ENCODE results near the gene CRTC3. TPM values are rescaled to one million over a fixed set of nuclear protein-coding genes. Genes with fewer than 3 reads are reported as not detected.

The CRTC3 gene
- total RNA-seq, 1 experiment from 2014 or later, result 3.9 TPM

GRCh38 chr15:90603893-90604292 is 74.2 kb downstream of the CRTC3 start:
- Histone ChIP-seq H3K56ac (ENCODE audit: insufficient read length, low read depth, low read length) (no peak overlapping the region), H4K8ac (replicated peaks; ENCODE audit: insufficient read length, low read depth, low read length) (no peak overlapping the region), H2AFZ (ENCODE audit: low read length) (no peak overlapping the region), H4K5ac (ENCODE audit: insufficient read length, low read depth, low read length) (no peak overlapping the region), H3K4ac (ENCODE audit: low read depth, low read length) (no peak overlapping the region), H3K4me1 (ENCODE audit: insufficient read depth, low read length) (peaks cover 5% of the 10 kb centered on the region; the same call in 1 of the 2 replicates), H2BK12ac (ENCODE audit: insufficient read length, low read depth, low read length) (no peak overlapping the region), H2BK15ac (ENCODE audit: low read depth, low read length) (no peak overlapping the region), H3K23ac (ENCODE audit: insufficient read length, low read depth, low read length) (no peak overlapping the region), H3K79me2 (ENCODE audit: insufficient read depth, low read length) (no peaks in the 10 kb centered on the region), H3K23me2 (ENCODE audit: insufficient read length, low read depth, low read length, poor library complexity, severe bottlenecking) (no peaks in the 10 kb centered on the region), H3K14ac (ENCODE audit: insufficient read depth, low read length) (no peak overlapping the region), H2AK5ac (ENCODE audit: insufficient read length, low read length) (no peak overlapping the region), H3K27me3 (ENCODE audit: insufficient read depth, low read length) (no peaks in the 10 kb centered on the region), H3K27ac (ENCODE audit: insufficient read length, low read depth, low read length) (no peak overlapping the region), H3K9ac (ENCODE audit: extremely low read depth, insufficient read length, low read length) (no peak overlapping the region), H2BK120ac (ENCODE audit: low read depth, low read length, poor library complexity, severe bottlenecking) (no peak overlapping the region), H4K20me1 (ENCODE audit: control insufficient read depth, insufficient read depth, insufficient read length) (no peaks in the 10 kb centered on the region), H4K91ac (ENCODE audit: insufficient read length, low read depth, low read length) (no peak overlapping the region), H3T11ph (ENCODE audit: low read length) (no peak overlapping the region), H3K4me2 (ENCODE audit: insufficient read depth, insufficient read length, low read length) (no peak overlapping the region), H2BK5ac (ENCODE audit: insufficient read length, low read length) (no peak overlapping the region), H3K18ac (ENCODE audit: insufficient read length, low read depth, low read length) (no peak overlapping the region), H2BK20ac (ENCODE audit: low read depth, low read length, poor library complexity, severe bottlenecking) (no peak overlapping the region), H3K79me1 (ENCODE audit: insufficient read depth, low read depth, low read length, poor library complexity, severe bottlenecking) (no peaks in the 10 kb centered on the region), H3K9me3 (ENCODE audit: control insufficient read depth, low read depth, low read length) (no peaks in the 10 kb centered on the region)
- Mint-ChIP-seq H3K36me3 (ENCODE audit: insufficient read depth in 1 of 3, low read depth in 3 of 3) (peaks cover 0 to 3% (median 0%) of the 10 kb centered on the region in 3 experiments; a peak in 2 of 7 replicates), H3K4me1 (peaks cover 19 to 20% of the 10 kb centered on the region in 2 experiments), H3K9me3 (no peaks in the 10 kb centered on the region; a peak in 1 of 5 replicates), H3K4me3 (no peak overlapping the region), H3K27me3 (ENCODE audit: low read depth) (no peaks in the 10 kb centered on the region), H3K27ac (no peak overlapping the region)
- no peak for DNase-seq
- peak; percentile 69 for TF ChIP-seq CTCF (conservative IDR thresholded peaks at IDR 0.05)
- no CpG with 5 or more reads among the region's 4 CpGs for WGBS (ENCODE audit: extremely low coverage, insufficient read length, low lambda C conversion rate)
